Neutrophil (primary cell): ENCODE results near the gene DRC7.

Experiments
- H3K27ac ChIP-seq: fragments of 200-600 bp; sonication (generic); 2 replicates; pipeline ENCODE4 v1.5.1; 2016; ENCODE audit warnings: mild to moderate bottlenecking, moderate library complexity
- H3K27me3 ChIP-seq: fragments of 200-600 bp; sonication (generic); 2 replicates; pipeline ENCODE4 v1.6.0; 2016; ENCODE audit warnings: mild to moderate bottlenecking
- H3K36me3 ChIP-seq: fragments of 200-600 bp; sonication (generic); 2 replicates; pipeline ENCODE4 v1.5.1; 2017
- H3K4me1 ChIP-seq, 2 experiments: fragments of 200-600 bp in 1 of 2; sonication (generic) in 1 of 2; 1 replicate in 1 of 2; 2 replicates in 1 of 2; pipeline versions ENCODE4 v1.5.1 to v1.6.1; 2013 to 2016; ENCODE audit warnings: low read depth in 1 of 2, low read length in 1 of 2, mild to moderate bottlenecking in 1 of 2, moderate library complexity in 1 of 2; ENCODE audit not compliant: control insufficient read depth in 1 of 2, insufficient read depth in 1 of 2
- H3K4me3 ChIP-seq, 2 experiments: fragments of 200-600 bp in 1 of 2; sonication (generic) in 1 of 2; 1 replicate in 1 of 2; 2 replicates in 1 of 2; pipeline ENCODE4 v1.5.1; 2013 to 2016; ENCODE audit warnings: low read depth in 1 of 2, low read length in 1 of 2, mild to moderate bottlenecking in 1 of 2, moderate library complexity in 1 of 2
- H3K9me3 ChIP-seq: fragments of 200-600 bp; sonication (generic); 2 replicates; pipeline ENCODE4 v1.5.1; 2016
- CTCF ChIP-seq: fragments of 200-600 bp; sonication (generic); IDR thresholded peaks from 2 replicates; pipeline ENCODE4 v1.5.1; 2016; ENCODE audit warnings: antibody characterized with exemption

DRC7 gene

GRCh38 chr16:57754354-57755060 lies 59.9 kb downstream of the DRC7 start:
- Histone ChIP-seq H3K36me3 (peaks cover 86% of the 10 kb centered on the region), H3K27ac (no peak overlapping the region), H3K27me3 (no peaks in the 10 kb centered on the region), H3K4me1 (no peaks in the 10 kb centered on the region), H3K9me3 (no peaks in the 10 kb centered on the region), H3K4me3 (no peak overlapping the region)
- no peak for TF ChIP-seq CTCF

GRCh38 chr16:57755061-57755684 lies 60.6 kb downstream of the DRC7 start:
- no peak overlapping the region for H3K27ac ChIP-seq
- no peaks in the 10 kb centered on the region for H3K27me3 ChIP-seq
- no peaks in the 10 kb centered on the region for H3K9me3 ChIP-seq
- H3K36me3 ChIP-seq: peaks cover 84% of the 10 kb centered on the region
- TF ChIP-seq CTCF: no peak
- H3K4me1 ChIP-seq: no peaks in the 10 kb centered on the region
- H3K4me3 ChIP-seq: no peak overlapping the region

- H3K9me3 ChIP-seq: no peaks in the 10 kb centered on the region
- H3K4me3 ChIP-seq: no peak overlapping the region
- peaks cover 82% of the 10 kb centered on the region for H3K36me3 ChIP-seq
- no peaks in the 10 kb centered on the region for H3K27me3 ChIP-seq
- no peak overlapping the region for H3K27ac ChIP-seq
- H3K4me1 ChIP-seq: no peaks in the 10 kb centered on the region
- TF ChIP-seq CTCF: no peak
Measured at GRCh38 chr16:57755726-57756423, 61.3 kb downstream of the DRC7 start.

- H3K36me3 ChIP-seq: peaks cover 74% of the 10 kb centered on the region
- H3K4me3 ChIP-seq: no peak overlapping the region
- H3K27me3 ChIP-seq: no peaks in the 10 kb centered on the region
- H3K4me1 ChIP-seq: no peaks in the 10 kb centered on the region
- no peak for TF ChIP-seq CTCF
- no peak overlapping the region for H3K27ac ChIP-seq
- H3K9me3 ChIP-seq: no peaks in the 10 kb centered on the region
Measured at GRCh38 chr16:57756424-57757325, 62.1 kb downstream of the DRC7 start.

- Histone ChIP-seq H3K27me3 (no peaks in the 10 kb centered on the region), H3K4me3 (no peak overlapping the region), H3K4me1 (no peaks in the 10 kb centered on the region), H3K9me3 (no peaks in the 10 kb centered on the region), H3K36me3 (peaks cover 67% of the 10 kb centered on the region), H3K27ac (no peak overlapping the region)
- TF ChIP-seq CTCF: peak; percentile 95
Measured at GRCh38 chr16:57757326-57757786, 62.8 kb downstream of the DRC7 start.
